GM19193 (cell line): ENCODE results near the gene LMCD1.

ENCODE experiments used
- POLR2A ChIP-seq: IDR thresholded peaks from 4 replicates; pipeline ENCODE4 v1.6.1; 2011; ENCODE audit not compliant: insufficient read depth, insufficient read length; ENCODE audit errors: extremely low read depth

Gene LMCD1, protein sequence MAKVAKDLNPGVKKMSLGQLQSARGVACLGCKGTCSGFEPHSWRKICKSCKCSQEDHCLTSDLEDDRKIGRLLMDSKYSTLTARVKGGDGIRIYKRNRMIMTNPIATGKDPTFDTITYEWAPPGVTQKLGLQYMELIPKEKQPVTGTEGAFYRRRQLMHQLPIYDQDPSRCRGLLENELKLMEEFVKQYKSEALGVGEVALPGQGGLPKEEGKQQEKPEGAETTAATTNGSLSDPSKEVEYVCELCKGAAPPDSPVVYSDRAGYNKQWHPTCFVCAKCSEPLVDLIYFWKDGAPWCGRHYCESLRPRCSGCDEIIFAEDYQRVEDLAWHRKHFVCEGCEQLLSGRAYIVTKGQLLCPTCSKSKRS

GRCh38 chr3:8501371-8502131 is at the start of gene LMCD1:
LMCD1 (plus strand) TSS chr3:8501823; CDS start chr3:8501939, 116 bp downstream.
- peak; percentile 34 for TF ChIP-seq POLR2A

- TF ChIP-seq POLR2A: no peak
These were observed 49.5 kb upstream of the LMCD1 start for GRCh38 chr3:8452112-8452511.

- no peak for TF ChIP-seq POLR2A
These were observed 48.5 kb upstream of the LMCD1 start for GRCh38 chr3:8453153-8453552.

DNA sequence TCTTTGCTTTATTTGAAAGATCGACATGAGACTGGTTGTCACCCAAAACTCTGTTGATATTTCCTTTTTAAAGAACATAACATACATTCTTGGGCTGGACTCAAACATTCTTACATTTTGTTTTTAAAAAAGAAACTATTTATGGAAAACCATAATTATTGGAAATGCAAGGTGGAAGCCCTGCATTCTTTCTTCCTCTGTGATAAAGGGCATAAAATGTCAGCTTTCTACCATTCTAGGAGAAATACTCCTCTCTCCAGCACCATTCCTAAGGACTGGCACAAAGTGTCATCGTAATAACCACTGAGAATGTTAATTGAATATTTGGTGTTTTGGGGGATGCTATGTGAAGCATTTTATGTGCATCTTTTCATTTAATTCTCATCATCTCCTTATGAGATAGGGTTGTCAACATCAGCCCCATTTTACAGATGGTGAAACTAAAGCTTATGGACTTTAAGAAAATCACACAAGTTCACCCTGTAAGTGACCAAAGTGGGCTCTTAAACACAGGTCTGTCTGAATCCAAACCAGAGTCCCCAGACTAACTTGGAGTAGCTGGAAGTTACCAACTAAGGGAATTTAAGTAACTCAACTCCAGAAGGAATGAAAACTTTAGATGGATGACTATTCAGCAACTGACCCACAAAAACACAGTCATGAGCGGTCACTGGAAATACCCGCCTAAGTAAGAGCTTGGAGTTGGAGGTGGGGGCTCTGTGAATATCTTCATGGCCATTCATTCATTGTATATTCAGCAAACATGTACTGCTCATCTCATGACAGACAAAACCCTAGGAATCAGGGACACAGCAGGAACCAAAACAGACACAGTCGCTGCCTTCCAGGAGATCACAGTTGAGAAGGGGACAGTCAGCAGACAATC is 45.9 kb upstream of the LMCD1 start:
- TF ChIP-seq POLR2A: no peak

DNA sequence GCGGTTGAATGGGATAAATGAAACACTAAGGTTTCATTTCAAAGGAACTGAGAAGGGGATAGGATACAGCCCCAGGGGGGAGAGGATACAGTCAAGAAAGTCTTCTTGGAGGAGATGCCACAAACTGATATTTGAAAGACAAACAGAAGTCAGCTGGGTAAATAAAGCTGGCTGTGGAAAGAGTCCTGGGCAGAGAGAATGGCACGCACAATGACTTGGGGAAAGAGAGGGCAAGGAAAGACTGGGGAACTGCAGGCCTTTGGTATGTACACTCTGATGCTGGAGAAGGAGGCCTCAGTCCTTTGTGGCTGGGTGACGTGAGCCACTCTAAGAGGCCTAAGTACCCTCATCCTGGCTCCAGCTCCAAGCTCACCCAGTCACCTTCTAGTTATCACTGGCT is 45.2 kb upstream of the LMCD1 start:
- TF ChIP-seq POLR2A: no peak

DNA sequence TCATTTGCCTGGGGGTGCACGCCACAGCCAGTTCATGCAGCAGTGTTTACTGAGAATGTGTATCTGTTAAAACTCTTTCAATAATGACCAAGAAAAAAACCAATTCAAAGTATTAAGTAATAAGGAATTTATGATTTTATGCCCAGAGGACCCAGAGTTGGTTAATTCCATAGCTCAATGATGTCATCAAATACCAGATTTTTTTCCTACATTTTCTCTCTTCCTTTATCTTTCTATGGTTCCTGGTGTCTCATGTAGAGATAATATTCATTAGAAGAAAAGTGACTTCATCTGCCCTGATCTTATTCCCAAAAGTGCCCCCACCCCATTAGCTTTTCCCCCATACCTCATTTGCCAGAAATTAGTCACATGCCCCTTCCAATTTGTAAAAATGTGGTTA is 44.6 kb upstream of the LMCD1 start:
- TF ChIP-seq POLR2A: no peak

GRCh38 chr3:8458238-8458661 is 43.4 kb upstream of the LMCD1 start:
- no peak for TF ChIP-seq POLR2A

DNA sequence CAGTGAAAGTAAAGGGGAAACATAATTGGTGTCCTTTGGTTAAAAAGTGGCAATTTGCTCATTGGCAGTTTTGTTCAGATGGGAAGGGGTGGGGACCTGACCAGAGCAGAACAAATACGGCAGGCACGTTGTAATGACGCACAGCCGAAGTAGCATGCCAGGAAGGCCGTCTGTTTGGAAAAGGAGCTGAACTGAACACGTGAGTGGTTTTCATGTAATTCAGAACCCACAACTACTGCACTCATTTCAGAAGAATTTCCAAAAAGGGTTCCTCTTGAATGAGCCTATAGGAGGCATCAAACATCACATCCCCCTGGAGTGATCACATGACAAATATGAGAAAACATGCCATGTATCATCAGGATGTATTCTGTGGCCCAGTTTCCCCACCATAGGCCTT is 42.9 kb upstream of the LMCD1 start:
- TF ChIP-seq POLR2A: no peak

DNA sequence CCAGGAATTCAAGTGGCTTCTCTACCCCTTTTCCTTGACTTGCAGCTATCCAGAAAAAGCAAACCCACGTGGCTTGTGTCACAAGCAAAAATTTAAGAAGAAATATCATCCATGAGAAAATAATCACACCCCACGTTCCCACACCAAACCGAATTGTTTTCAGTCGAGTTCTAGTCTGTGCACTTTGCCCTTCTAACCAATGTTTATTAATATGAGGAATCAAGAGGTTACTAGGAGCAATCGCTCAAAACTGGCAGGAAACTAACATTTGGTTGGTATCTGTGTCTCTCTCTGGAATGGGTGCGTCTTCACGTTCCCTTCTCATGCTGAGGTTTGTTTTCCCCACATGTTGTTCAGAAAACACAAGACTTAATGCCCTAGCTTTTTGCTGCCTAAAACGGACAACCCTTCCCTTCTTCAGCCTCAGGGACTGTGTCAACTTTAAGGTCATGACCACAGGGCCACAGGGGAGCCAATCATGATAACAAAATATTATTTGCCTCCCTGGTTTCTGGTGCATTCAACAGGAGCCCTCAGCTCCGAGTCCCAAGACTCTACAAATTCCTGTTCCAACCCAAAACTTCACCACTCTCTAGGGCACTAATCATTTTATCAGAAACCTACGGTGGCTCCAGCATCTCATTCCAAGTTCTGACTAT is 41.4 kb upstream of the LMCD1 start:
- TF ChIP-seq POLR2A: no peak

DNA sequence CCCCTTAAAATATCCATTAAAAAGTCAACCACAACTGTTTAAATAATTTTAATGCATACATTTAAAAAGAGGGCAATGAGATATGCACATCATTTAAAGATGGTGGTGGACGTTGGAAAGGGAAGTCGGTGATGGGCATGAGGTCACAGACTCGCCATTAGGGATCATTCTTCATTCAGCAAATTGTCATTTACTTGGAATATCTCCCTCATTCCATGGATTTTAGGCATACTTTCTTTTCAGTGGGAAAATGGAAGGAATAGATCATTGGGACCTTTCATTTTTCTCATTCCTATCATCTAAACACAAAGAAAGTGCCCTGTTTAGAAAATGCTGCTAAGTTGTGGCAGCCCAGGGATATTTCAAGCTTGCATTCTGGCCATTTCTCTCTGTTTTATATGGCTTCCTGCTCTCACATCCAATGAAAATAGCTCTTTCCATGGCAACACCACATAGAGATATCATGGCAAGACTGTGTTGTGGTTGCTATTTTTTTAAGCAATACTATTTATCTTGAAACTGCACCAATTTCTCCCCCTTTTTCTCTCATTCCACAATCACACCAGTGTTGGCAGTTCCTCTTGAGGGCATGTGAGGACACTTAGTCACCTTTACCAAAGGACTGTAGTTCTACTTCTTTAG is 40.7 kb upstream of the LMCD1 start:
- TF ChIP-seq POLR2A: no peak

GRCh38 chr3:8464668-8465067 is 37.0 kb upstream of the LMCD1 start:
- no peak for TF ChIP-seq POLR2A

DNA sequence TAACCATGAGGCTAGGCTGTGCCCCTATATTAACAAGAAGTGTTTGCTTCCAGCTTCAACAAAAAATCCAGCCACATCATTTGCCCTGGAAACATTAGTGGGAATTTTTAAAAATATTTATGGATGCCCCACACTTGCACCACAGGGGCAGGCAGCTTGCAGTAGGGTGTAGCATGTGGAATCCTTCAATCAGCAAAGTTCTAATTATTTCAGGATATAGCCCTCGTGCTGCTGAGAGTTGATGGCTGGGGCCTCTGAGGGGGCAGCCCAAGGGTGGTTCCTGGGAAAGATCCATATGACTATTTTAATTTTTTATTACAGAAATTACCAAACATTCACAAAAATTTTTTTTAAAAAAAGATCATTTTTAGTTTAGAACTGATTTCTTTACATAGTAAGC is 35.1 kb upstream of the LMCD1 start:
- TF ChIP-seq POLR2A: no peak

GRCh38 chr3:8470801-8471200 is 30.8 kb upstream of the LMCD1 start:
- TF ChIP-seq POLR2A: no peak

DNA sequence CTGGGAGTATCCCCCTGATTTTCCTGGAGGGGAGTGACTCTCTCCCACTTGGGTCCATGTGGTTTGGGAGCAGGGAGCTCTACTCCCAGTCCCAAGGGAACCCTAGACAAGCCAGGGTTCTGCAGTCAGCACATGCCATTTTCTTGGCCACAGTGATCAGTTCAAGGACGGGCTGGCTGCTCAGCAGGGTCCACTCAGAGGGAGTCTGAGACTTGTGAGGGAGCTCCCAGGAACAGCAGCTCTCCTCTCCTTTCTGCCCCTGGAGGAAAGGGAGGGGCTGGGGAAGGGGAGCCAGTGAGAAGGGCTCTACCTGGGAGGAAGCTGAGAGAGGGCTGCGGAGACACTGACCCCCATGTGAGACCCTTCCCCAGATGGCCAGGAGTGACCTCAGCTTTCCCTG is 29.1 kb upstream of the LMCD1 start:
- no peak for TF ChIP-seq POLR2A
